Measurements from ENCODE around the gene CMPK1. TPM values are rescaled to one million over a fixed set of nuclear protein-coding genes. Genes with fewer than 3 reads are reported as not detected.

CMPK1 gene
- total and polyA plus RNA-seq, 2 donors (not counting 1 experiment from before 2014, with no cell fraction given) = 65.1 to 87.4 TPM

DNA sequence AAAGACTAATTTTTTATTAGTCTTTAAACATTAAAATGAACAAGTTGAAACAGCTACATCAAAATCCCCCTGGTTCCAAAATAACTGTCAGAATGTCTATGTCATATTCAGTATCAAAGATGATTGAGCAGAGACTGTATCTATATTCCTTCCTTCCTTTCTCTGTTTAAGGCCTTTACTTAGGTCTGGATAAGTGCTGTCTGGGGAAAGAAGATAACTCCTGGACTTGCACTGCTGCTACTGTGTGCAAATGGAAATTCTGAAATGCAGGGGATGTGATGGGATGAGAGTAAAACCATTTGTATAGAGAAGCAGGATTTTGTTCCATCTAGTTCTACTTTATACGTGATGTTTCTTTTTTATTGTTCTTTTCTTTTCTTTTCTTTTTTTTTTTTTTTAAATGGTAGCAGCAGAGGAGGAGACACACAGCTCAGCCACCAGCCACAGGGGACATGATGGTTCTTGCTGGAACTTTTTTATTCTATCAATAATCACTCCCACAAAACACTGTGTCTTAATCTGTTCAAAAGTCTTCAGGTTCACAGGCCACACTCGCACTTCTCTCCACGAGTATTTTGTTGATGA lies 48.9 kb downstream of the CMPK1 start:
- no peak overlapping the region for H3K9ac ChIP-seq (ENCODE audit: insufficient read depth, low read length)
- no peak for DNase-seq (ENCODE audit: low read depth in 2 of 2)
- no peaks in the 10 kb centered on the region for H3K4me1 ChIP-seq (ENCODE audit: control insufficient read depth, extremely low read depth, insufficient read depth, low read length)
- H2AFZ ChIP-seq (ENCODE audit: low read length) = no peak overlapping the region
- H3K4me2 ChIP-seq (ENCODE audit: extremely low read depth, insufficient read depth, low read length) = no peak overlapping the region
- H3K27me3 ChIP-seq (ENCODE audit: control insufficient read depth, insufficient read depth, low read length) = no peaks in the 10 kb centered on the region
- no peak overlapping the region for H3K27ac ChIP-seq (ENCODE audit: insufficient read depth, low read length)
- no peaks in the 10 kb centered on the region for H4K20me1 ChIP-seq (ENCODE audit: control insufficient read depth, extremely low read depth, insufficient read depth, low read length)
- H3K4me3 ChIP-seq (replicated peaks in 1 of 4; ENCODE audit: control extremely low read depth in 1 of 4, insufficient read depth in 1 of 4, low read depth in 3 of 4, low read length in 4 of 4) = no peak overlapping the region
- no peaks in the 10 kb centered on the region for H3K36me3 ChIP-seq (ENCODE audit: control insufficient read depth, insufficient read depth, low read length)
- TF ChIP-seq, protein P1, sequence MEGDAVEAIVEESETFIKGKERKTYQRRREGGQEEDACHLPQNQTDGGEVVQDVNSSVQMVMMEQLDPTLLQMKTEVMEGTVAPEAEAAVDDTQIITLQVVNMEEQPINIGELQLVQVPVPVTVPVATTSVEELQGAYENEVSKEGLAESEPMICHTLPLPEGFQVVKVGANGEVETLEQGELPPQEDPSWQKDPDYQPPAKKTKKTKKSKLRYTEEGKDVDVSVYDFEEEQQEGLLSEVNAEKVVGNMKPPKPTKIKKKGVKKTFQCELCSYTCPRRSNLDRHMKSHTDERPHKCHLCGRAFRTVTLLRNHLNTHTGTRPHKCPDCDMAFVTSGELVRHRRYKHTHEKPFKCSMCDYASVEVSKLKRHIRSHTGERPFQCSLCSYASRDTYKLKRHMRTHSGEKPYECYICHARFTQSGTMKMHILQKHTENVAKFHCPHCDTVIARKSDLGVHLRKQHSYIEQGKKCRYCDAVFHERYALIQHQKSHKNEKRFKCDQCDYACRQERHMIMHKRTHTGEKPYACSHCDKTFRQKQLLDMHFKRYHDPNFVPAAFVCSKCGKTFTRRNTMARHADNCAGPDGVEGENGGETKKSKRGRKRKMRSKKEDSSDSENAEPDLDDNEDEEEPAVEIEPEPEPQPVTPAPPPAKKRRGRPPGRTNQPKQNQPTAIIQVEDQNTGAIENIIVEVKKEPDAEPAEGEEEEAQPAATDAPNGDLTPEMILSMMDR (conservative IDR thresholded peaks at IDR 0.05 in 1 of 2, IDR thresholded peaks at IDR 0.05 in 1 of 2; ENCODE audit: low read depth in 1 of 2, low read length in 2 of 2) = no peak
- TF ChIP-seq EZH2 (IDR thresholded peaks at IDR 0.05; ENCODE audit: low read length, missing control alignments) = no peak
- no peaks in the 10 kb centered on the region for H3K79me2 ChIP-seq (ENCODE audit: control insufficient read depth, insufficient read depth, low read length)
- no peaks in the 10 kb centered on the region for H3K9me3 ChIP-seq (ENCODE audit: control insufficient read depth, insufficient read depth, low read depth, low read length)

DNA sequence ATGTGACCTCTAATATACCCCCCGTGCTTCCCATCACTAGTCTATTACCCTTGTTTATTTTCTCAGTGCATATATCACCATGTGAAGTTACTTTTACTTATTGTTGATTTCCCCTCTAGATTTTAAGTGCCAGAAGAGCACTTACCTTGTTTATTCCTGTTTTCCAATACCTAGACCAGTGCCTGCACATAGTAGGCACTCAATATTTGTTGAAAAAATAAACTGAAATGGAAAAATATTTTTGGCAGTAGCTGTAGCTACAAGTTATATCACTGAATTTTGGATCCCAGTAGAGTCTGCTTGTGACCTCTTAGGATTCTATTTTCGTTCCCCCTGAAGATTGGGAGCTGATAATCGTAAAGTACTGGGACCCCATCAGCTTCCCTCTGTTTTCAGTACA lies 50.5 kb downstream of the CMPK1 start:
- Histone ChIP-seq H3K4me2 (ENCODE audit: extremely low read depth, insufficient read depth, low read length) (no peak overlapping the region), H3K4me1 (ENCODE audit: control insufficient read depth, extremely low read depth, insufficient read depth, low read length) (no peaks in the 10 kb centered on the region), H3K27me3 (ENCODE audit: control insufficient read depth, insufficient read depth, low read length) (no peaks in the 10 kb centered on the region), H4K20me1 (ENCODE audit: control insufficient read depth, extremely low read depth, insufficient read depth, low read length) (no peaks in the 10 kb centered on the region), H3K9me3 (ENCODE audit: control insufficient read depth, insufficient read depth, low read depth, low read length) (no peaks in the 10 kb centered on the region), H3K27ac (ENCODE audit: insufficient read depth, low read length) (no peak overlapping the region), H3K36me3 (ENCODE audit: control insufficient read depth, insufficient read depth, low read length) (no peaks in the 10 kb centered on the region), H3K79me2 (ENCODE audit: control insufficient read depth, insufficient read depth, low read length) (no peaks in the 10 kb centered on the region), H3K4me3 (replicated peaks in 1 of 4; ENCODE audit: control extremely low read depth in 1 of 4, insufficient read depth in 1 of 4, low read depth in 3 of 4, low read length in 4 of 4) (no peak overlapping the region), H3K9ac (ENCODE audit: insufficient read depth, low read length) (no peak overlapping the region), H2AFZ (ENCODE audit: low read length) (no peak overlapping the region)
- TF ChIP-seq EZH2 (IDR thresholded peaks at IDR 0.05; ENCODE audit: low read length, missing control alignments) = no peak
- TF ChIP-seq, protein P1 (conservative IDR thresholded peaks at IDR 0.05 in 1 of 2, IDR thresholded peaks at IDR 0.05 in 1 of 2; ENCODE audit: low read depth in 1 of 2, low read length in 2 of 2) = no peak
- DNase-seq (ENCODE audit: low read depth in 2 of 2) = no peak

DNA sequence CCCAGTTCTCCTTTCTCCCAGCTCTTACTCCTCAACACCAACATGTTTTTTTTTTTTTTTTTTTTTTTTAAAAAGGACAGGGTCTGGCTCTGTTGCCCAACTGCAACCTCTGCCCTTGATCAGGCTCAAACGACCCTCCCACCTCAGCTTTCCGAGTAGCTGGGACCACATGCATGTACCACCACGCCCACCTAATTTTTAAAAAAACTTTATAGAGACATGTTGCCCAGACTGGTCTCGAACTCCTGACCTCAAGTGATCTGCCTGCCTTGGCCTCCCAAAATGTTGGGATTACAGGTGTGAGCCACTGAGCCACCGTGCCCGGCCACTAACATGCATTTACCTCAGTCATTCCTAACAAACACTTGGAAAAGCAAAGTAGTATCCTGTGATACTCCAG lies 51.4 kb downstream of the CMPK1 start:
- Histone ChIP-seq H3K4me1 (ENCODE audit: control insufficient read depth, extremely low read depth, insufficient read depth, low read length) (no peaks in the 10 kb centered on the region), H3K9me3 (ENCODE audit: control insufficient read depth, insufficient read depth, low read depth, low read length) (no peaks in the 10 kb centered on the region), H3K27ac (ENCODE audit: insufficient read depth, low read length) (no peak overlapping the region), H4K20me1 (ENCODE audit: control insufficient read depth, extremely low read depth, insufficient read depth, low read length) (no peaks in the 10 kb centered on the region), H3K36me3 (ENCODE audit: control insufficient read depth, insufficient read depth, low read length) (no peaks in the 10 kb centered on the region), H3K79me2 (ENCODE audit: control insufficient read depth, insufficient read depth, low read length) (no peaks in the 10 kb centered on the region), H3K9ac (ENCODE audit: insufficient read depth, low read length) (no peak overlapping the region), H3K4me3 (replicated peaks in 1 of 4; ENCODE audit: control extremely low read depth in 1 of 4, insufficient read depth in 1 of 4, low read depth in 3 of 4, low read length in 4 of 4) (no peak overlapping the region), H2AFZ (ENCODE audit: low read length) (no peak overlapping the region), H3K27me3 (ENCODE audit: control insufficient read depth, insufficient read depth, low read length) (no peaks in the 10 kb centered on the region), H3K4me2 (ENCODE audit: extremely low read depth, insufficient read depth, low read length) (no peak overlapping the region)
- TF ChIP-seq EZH2 (IDR thresholded peaks at IDR 0.05; ENCODE audit: low read length, missing control alignments) = no peak
- TF ChIP-seq, protein P1 (conservative IDR thresholded peaks at IDR 0.05 in 1 of 2, IDR thresholded peaks at IDR 0.05 in 1 of 2; ENCODE audit: low read depth in 1 of 2, low read length in 2 of 2) = no peak
- no peak for DNase-seq (ENCODE audit: low read depth in 2 of 2)
